ENCODE measurements around the gene DRD4. TPM values are rescaled to one million over a fixed set of nuclear protein-coding genes. Genes with fewer than 3 reads are reported as not detected.
A peak's percentile ranks its signal among the peaks of the same experiment; 100 is the strongest.

DRD4 gene
- total and polyA plus RNA-seq, 9 of the 15 experiments (the other 6 are each of a cell fraction or from before 2014, with no cell fraction given), result 0.04 to 0.95 (median 0.21) TPM; not detected in 5

GRCh38 chr11:615504-616319 is 21.4 kb upstream of the DRD4 start, which contains the start of gene IRF7 (continued):
- TF ChIP-seq ETS2 (tag; IDR thresholded peaks at IDR 0.05; ENCODE audit: borderline replicate concordance, poor library complexity, severe bottlenecking), result no peak
- TF ChIP-seq TEAD1 (CRISPR knock-in tag; IDR thresholded peaks at IDR 0.05), result no peak
- no peak for TF ChIP-seq TCF7L2 (IDR thresholded peaks at IDR 0.05; ENCODE audit: low read depth, low read length)
- TF ChIP-seq CBX2 (IDR thresholded peaks at IDR 0.05; ENCODE audit: insufficient read depth, low read length, poor library complexity, severe bottlenecking), result no peak
- TF ChIP-seq MEF2A (IDR thresholded peaks at IDR 0.05; ENCODE audit: control insufficient read depth, low read depth, low read length), result no peak
- no peak for TF ChIP-seq DMBX1 (CRISPR knock-in tag; IDR thresholded peaks at IDR 0.05; ENCODE audit: borderline replicate concordance)
- TF ChIP-seq PTRF (tag; IDR thresholded peaks at IDR 0.05), result no peak
- TF ChIP-seq ETV5 (CRISPR knock-in tag; IDR thresholded peaks at IDR 0.05; ENCODE audit: low read depth), result 0 out of 2 replicates have a peak, but pooled peaks have one; percentile 51
- no peak for TF ChIP-seq PHF21A (IDR thresholded peaks at IDR 0.05; ENCODE audit: borderline replicate concordance, low read depth)
- peak; percentile 75; the same call in 1 of the 2 replicates for TF ChIP-seq ELF1 (tag; IDR thresholded peaks at IDR 0.05)
- no peak for TF ChIP-seq ZNF644 (tag; IDR thresholded peaks at IDR 0.05; ENCODE audit: low read depth)
- no peak for TF ChIP-seq ETS1 (conservative IDR thresholded peaks at IDR 0.05; ENCODE audit: control insufficient read depth, low read depth, low read length)
- TF ChIP-seq ZNF717 (CRISPR knock-in tag; IDR thresholded peaks at IDR 0.05), result no peak
- TF ChIP-seq ZNF518B (CRISPR knock-in tag; IDR thresholded peaks at IDR 0.05), result no peak
- no peak for TF ChIP-seq PRPF4 (IDR thresholded peaks at IDR 0.05; ENCODE audit: insufficient read depth, low read depth, low read length, poor library complexity, severe bottlenecking)
- no peak for TF ChIP-seq SIRT6 (IDR thresholded peaks at IDR 0.05; ENCODE audit: low read depth, low read length)
- TF ChIP-seq GMEB1 (CRISPR knock-in tag; IDR thresholded peaks at IDR 0.05), result no peak
- TF ChIP-seq ZNF830 (CRISPR knock-in tag; IDR thresholded peaks at IDR 0.05), result no peak
- TF ChIP-seq VEZF1 (CRISPR knock-in tag; IDR thresholded peaks at IDR 0.05), result peak; percentile 86
